Measurements from ENCODE around the gene GOLGA3. TPM values are rescaled to one million over a fixed set of nuclear protein-coding genes. Genes with fewer than 3 reads are reported as not detected.

Gene GOLGA3
- total and polyA plus RNA-seq, 9 of the 15 experiments (the other 6 are each of a cell fraction or from before 2014, with no cell fraction given) = 1.9 to 48.1 (median 18.4) TPM

GRCh38 chr12:132776816-132777568 is 51.7 kb downstream of the GOLGA3 start:
- Histone ChIP-seq H3K27ac (ENCODE audit: extremely low read depth, low read depth, low read length) (no peak overlapping the region), H4K20me1 (replicated peaks; ENCODE audit: control insufficient read depth, insufficient read depth, low read length) (no peaks in the 10 kb centered on the region), H3K4me2 (ENCODE audit: insufficient read depth, low read length) (no peak overlapping the region), H3K4me3 (no peak overlapping the region), H3K27me3 (ENCODE audit: control insufficient read depth in 2 of 2, insufficient read depth in 2 of 2, low read length in 2 of 2) (no peaks in the 10 kb centered on the region), H2AFZ (ENCODE audit: low read depth, low read length) (no peak overlapping the region), H3K9ac (ENCODE audit: insufficient read depth in 1 of 2, low read depth in 2 of 2, low read length in 2 of 2) (no peak overlapping the region; a peak in 1 of 4 replicates), H3K4me1 (replicated peaks in 1 of 2; ENCODE audit: control insufficient read depth in 2 of 2, insufficient read depth in 2 of 2, low read length in 2 of 2) (peaks cover 0 to 10% of the 10 kb centered on the region in 2 experiments; a peak in 1 of 5 replicates), H3K9me3 (replicated peaks; ENCODE audit: control insufficient read depth, insufficient read depth, low read depth, low read length) (no peaks in the 10 kb centered on the region), H3K36me3 (ENCODE audit: control insufficient read depth, insufficient read depth, low read length) (peaks cover 84% of the 10 kb centered on the region), H3K79me2 (ENCODE audit: control insufficient read depth, insufficient read depth, low read length) (no peaks in the 10 kb centered on the region), H3K9me1 (ENCODE audit: control insufficient read depth, insufficient read depth, low read length) (no peaks in the 10 kb centered on the region)
- 96% methylated on average over 26 of the region's 29 CpGs for WGBS (ENCODE audit: insufficient coverage, low coverage, missing lambda C conversion rate)
- no peak for FAIRE-seq
- in situ Hi-C loops (cut with MboI) (no loop called here), intact Hi-C loops (cut with micrococcal nuclease) (no loop called here)
- no peak for ATAC-seq
- BruUV-seq (replicated peaks) = no TSS peak
- POLR2A ChIA-PET = interaction anchor here (1.4 kb wide), 1 partner anchor 9 kb away, joined by 6 read pairs; no protein-coding TSS in a partner anchor
- TF ChIP-seq ZBTB12 (CRISPR knock-in tag; IDR thresholded peaks at IDR 0.05) = no peak
- TF ChIP-seq RBM22 (IDR thresholded peaks at IDR 0.05; ENCODE audit: low read depth, low read length, poor library complexity, severe bottlenecking) = peak; percentile 7
- TF ChIP-seq TAF7 (tag; IDR thresholded peaks at IDR 0.05) = no peak
- no peak for TF ChIP-seq ZBTB17 (CRISPR knock-in tag; IDR thresholded peaks at IDR 0.05)
- peak; percentile 48; the same call in 1 of the 2 replicates for TF ChIP-seq POLR2G (IDR thresholded peaks at IDR 0.05; ENCODE audit: low read depth, low read length)
- TF ChIP-seq TSHZ1 (CRISPR knock-in tag; IDR thresholded peaks at IDR 0.05) = no peak
- no peak for TF ChIP-seq HSF4 (CRISPR knock-in tag; IDR thresholded peaks at IDR 0.05; ENCODE audit: borderline replicate concordance)
- CTCF ChIA-PET (ENCODE audit: low intra/inter-chr PET ratio) = no interaction called here
- DNase-seq (ENCODE audit: extremely low read depth in 1 of 4, low spot score in 3 of 4) = no peak
